GM12872 (cell line): ENCODE data around the gene SMPD3.

Experiments
- TF ChIP-seq, protein P1 (sequence below): IDR thresholded peaks from 3 replicates; pipeline ENCODE4 v1.5.1; 2011; ENCODE audit warnings: low read depth, mild to moderate bottlenecking, low read length, moderate library complexity; ENCODE audit not compliant: insufficient read depth

SMPD3 gene

DNA sequence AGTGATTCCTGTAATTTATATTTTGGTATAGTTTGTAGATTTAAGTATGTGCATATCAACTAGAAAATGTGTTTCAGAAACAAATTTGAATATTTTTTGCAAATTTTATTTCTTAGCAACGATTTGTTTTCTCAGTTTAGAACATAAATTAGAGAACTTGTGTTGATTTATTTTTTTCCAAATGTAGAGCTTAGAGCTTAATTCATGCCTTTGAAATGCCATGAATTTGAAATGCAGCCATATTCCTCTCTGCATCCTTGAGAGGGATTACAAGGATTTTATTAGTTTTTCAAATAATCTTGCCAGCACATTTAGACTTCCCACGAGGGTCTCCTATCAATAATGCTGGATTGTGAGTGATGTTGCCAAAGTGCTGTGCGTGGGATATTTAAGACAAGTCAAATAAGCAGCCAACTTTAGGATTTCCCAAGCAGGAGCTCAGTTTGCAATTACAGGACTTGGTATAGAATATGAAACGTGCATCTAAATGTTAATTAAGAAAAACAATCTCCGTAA is 6.7 kb upstream of the SMPD3 start:
- TF ChIP-seq, protein P1, sequence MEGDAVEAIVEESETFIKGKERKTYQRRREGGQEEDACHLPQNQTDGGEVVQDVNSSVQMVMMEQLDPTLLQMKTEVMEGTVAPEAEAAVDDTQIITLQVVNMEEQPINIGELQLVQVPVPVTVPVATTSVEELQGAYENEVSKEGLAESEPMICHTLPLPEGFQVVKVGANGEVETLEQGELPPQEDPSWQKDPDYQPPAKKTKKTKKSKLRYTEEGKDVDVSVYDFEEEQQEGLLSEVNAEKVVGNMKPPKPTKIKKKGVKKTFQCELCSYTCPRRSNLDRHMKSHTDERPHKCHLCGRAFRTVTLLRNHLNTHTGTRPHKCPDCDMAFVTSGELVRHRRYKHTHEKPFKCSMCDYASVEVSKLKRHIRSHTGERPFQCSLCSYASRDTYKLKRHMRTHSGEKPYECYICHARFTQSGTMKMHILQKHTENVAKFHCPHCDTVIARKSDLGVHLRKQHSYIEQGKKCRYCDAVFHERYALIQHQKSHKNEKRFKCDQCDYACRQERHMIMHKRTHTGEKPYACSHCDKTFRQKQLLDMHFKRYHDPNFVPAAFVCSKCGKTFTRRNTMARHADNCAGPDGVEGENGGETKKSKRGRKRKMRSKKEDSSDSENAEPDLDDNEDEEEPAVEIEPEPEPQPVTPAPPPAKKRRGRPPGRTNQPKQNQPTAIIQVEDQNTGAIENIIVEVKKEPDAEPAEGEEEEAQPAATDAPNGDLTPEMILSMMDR = no peak

DNA sequence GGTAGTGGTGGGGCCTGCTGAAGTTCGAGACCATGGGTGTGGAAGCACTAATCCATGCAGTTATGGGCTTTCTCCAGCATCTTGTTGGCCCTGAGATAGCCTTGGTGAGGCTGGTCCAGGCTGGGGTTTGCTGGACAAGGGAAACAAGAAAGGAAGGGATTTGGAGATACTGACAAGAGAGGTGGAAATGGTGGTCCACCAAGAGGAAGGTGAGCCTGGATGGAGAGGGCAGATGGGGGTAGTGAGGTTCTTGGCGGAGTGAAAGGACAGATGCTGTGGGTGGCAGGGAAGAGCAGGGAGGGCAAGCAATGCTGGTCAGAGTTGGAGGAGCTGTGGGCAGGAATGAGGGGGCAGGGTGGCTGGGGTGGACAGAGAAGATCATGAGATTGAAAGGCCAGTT is 5.5 kb upstream of the SMPD3 start:
- TF ChIP-seq, protein P1 = no peak

DNA sequence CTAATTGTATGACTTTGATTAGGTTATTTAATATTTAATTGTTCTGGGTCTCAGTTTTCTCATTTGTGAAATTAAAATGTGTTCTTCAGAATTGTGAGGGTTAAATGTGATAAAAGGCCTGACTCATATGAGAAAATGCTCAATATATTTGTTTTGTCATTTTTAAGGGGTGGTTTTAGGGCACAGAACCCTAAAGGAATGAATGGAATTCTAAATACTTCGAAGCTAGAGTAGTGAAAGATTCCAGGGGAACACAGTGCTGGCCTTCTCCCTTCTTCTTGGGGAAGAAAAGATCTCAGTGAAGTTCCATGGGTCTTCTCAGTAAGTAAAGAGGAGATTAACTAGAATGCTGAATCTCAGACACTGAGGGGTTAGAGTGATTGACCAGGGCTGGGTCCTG is 3.9 kb upstream of the SMPD3 start:
- TF ChIP-seq, protein P1 = no peak

DNA sequence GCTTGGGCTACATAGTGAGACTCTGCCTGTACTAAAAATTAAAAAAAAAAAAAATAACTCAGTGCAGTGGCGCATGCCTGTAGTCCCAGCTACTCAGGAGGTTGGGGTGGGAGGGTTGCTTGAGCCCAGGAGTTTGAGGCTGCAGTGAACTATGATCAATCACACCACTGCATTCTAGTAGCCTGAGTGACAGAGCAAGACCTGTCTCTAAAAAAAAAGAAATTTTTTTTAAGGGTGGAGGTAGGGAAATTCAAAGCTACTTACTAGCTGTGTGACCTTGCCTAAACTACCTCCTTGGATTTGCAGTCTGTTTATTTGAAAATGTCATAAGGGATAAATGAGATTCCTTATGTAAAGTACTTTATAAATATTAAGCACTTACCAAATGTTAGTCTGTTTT is 3.4 kb upstream of the SMPD3 start:
- TF ChIP-seq, protein P1 = no peak

DNA sequence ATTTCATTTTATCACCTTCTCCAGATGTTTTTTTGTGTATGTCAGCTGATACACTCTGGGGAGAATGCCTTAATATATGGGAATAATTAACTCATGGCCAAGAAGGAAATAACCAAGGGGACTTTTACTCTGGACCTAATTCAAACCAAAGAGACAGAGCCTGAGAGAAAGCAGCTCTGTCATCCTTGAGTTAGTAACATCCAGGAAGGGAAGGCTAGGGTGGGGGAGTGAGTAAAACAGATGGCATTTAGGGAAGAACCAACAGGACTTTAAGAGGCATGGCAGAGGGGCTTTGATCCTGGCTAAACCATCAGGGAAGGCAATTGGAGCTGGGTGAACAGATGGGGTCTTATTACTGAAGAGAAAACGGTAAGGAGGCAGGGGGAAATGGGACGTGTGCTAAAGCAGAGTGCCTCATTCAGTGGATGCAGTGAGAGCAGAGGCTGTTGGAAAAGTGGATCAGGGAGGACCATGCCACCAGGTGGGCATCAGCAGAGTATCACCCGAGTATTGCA is 2.5 kb upstream of the SMPD3 start:
- TF ChIP-seq, protein P1 = no peak

DNA sequence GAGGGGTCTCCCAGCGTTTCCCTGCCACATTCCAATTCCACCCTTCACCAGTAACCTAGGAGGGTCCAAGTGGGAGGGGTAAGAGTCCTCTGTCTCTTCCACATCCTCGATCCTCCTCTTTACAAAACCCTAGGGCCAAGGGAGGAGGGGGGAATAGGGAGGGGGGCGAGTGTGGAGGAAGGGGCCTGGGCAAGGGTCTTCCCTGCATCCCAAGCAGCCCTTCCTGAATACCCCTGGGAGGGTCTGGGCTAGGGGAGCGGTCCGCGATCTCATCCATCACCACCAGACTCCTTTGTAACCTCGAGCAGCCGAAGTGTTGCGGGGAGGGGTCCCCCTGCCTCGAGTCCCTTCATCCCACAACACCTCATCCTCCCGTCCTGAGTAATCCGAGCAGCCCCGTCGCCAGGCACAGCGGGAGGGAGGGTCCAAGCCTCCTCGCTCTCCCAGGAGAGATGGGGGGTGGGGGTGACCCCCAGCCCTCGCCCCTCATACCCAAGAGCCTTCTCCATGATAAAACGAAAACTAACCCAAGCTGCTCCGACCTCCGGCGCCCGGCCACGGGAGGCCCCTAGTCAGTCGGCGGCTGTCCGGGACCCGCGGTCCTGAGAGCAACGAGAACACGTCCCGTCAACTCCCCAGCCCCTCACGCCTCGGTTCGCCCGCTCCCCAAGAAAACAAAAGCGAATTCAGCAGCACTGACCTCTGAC is 502 bp downstream of the SMPD3 start:
- TF ChIP-seq, protein P1 = no peak

DNA sequence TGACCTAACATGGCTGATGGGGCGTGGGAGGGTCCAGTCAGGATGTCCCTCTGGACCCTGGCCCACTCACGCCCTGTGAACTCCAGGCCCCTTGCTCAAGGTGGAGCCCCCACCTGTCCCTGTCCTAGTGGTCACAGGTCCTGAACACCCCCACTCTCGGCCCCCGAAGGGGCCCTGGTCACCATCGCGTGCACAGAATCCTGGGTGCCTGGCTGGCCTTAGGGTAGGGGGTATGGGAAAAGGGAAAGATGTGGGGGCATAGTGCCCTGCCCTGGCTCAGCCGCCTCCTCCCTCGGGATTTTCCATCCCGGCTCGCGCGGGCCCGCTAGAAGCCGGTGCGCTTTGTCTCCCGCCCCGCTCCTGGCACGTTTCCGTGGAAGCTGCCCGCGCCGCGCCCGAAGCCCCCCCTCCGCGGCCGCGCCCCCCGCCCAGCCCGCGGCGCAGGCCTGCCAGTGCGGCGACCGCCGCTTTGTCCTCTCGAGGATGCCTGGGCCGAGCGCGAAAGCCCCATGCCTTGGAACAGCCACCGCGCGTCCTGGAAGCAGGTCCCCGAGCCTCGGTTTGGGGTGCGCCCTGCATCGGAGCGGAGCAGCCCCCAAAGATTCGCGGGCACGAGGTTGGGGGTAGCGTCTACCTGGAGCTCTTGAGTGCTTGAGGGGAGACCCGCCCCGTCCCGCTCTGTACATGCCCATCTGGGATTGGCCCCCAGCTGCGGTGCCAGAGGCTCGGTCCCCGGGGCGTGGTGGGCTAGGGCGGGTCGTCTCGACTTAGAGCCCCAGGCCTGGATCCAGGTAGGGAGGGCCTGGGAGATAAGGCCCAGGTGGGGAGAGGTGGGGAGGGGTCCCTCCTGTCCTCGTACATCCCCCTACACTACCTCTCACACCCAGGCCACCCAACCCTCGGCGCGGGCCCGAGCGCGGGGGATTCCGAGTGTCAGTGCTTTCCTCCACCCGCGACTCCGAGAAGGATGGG is 1.3 kb downstream of the SMPD3 start:
- TF ChIP-seq, protein P1 = no peak
